Activated T-helper 1 cell treated with anti-CD3 and anti-CD28 coated beads, Interleukin-12 subunit alpha, Interleukin-12 subunit beta, Interleukin-2, Interleukin-4 antibody, amounts not matched to agents 30 ng/mL and 10 ng/mL and 1 ng/mL, durations not matched to agents 14 hours and 24 hours and 36 hours (primary cell): Measurements from ENCODE around the gene DOLPP1. TPM values are rescaled to one million over a fixed set of nuclear protein-coding genes. Genes with fewer than 3 reads are reported as not detected.
"Not testable (repeated sequence)": the region's sequence is repeated elsewhere in the genome, so short reads cannot be mapped to it uniquely, and the experiment has no call there.

Source experiments
- DNase-seq: peaks from one replicate; pipeline ENCODE4 v3.0.0; 2021; ENCODE audit warnings: low spot score
- H3K27ac Mint-ChIP-seq: one replicate; pipeline ENCODE4 v1.8.0; 2021; ENCODE audit warnings: mild to moderate bottlenecking, mixed read lengths
- H3K27me3 Mint-ChIP-seq: one replicate; pipeline ENCODE4 v1.8.0; 2022; ENCODE audit warnings: mild to moderate bottlenecking, moderate library complexity, mixed read lengths; ENCODE audit not compliant: insufficient read depth
- H3K36me3 Mint-ChIP-seq: one replicate; pipeline ENCODE4 v1.8.0; 2021; ENCODE audit warnings: low read depth, mixed read lengths
- H3K4me1 Mint-ChIP-seq: one replicate; pipeline ENCODE4 v1.8.0; 2021; ENCODE audit warnings: low read depth, mixed read lengths
- H3K4me3 Mint-ChIP-seq: one replicate; pipeline ENCODE4 v1.8.0; 2021; ENCODE audit warnings: mild to moderate bottlenecking, moderate library complexity, mixed read lengths
- H3K9me3 Mint-ChIP-seq: one replicate; pipeline ENCODE4 v1.8.0; 2021; ENCODE audit warnings: mixed read lengths
- intact Hi-C: fragments of 100-400 bp; cut with micrococcal nuclease; formaldehyde crosslinking; loops from one replicate; pipeline ENCODE4 v1.15.1; 2024
- total RNA-seq: library from RNA; stranded (reverse); gene quantifications from 2 replicates; pipeline ENCODE4 v1.2.3, GENCODE V29; 2022

DOLPP1 gene
- total RNA-seq, 1 donor from 2014 or later: 28.4 TPM

DNA sequence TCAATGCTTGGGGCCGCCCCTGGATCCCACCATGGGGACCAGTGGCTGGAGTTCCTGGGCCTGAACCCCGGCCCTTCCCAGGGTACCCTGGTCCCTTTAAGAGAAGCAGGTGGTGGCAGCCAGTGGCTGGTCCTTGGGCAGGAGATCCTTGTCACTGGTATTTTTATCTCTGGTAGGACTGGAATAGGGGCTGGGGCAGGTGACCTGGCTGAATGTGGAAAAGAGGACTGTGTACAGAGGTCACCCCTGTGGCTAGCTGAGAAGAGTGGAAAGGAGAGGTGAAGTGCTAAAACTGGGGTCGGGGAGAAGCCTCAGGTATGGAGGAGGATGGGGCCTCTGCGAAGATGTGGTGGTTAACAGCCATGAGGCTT is 22.7 kb downstream of the DOLPP1 start:
- H3K9me3 Mint-ChIP-seq: no peaks in the 10 kb centered on the region
- no peak overlapping the region for H3K27ac Mint-ChIP-seq
- DNase-seq: no peak
- intact Hi-C loops: no loop called here
- no peak overlapping the region for H3K4me3 Mint-ChIP-seq
- no peaks in the 10 kb centered on the region for H3K36me3 Mint-ChIP-seq
- H3K27me3 Mint-ChIP-seq: no peaks in the 10 kb centered on the region
- peaks cover 4% of the 10 kb centered on the region for H3K4me1 Mint-ChIP-seq

DNA sequence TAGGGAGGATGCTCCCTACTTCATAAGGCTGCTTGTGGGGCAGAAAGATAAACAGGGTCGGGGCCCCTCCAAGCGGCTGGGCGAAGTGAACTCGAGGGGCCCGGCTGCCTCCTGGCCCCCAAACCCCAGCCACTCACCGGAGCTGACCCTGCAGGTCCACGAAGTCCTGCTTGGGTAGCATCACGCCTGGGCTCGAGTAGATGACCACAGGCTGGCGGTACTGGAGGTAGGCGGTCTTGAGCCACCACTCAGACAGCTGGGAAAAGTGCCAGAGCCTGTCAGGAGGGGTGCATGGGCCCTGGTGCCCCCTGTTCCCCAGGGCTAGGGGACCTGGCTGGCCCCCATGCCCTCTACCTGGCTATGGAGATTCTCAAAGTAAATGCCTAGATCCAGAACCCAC is 23.1 kb downstream of the DOLPP1 start:
- H3K36me3 Mint-ChIP-seq: no peaks in the 10 kb centered on the region
- no peaks in the 10 kb centered on the region for H3K27me3 Mint-ChIP-seq
- H3K27ac Mint-ChIP-seq: no peak overlapping the region
- DNase-seq: no peak
- H3K9me3 Mint-ChIP-seq: no peaks in the 10 kb centered on the region
- H3K4me3 Mint-ChIP-seq: no peak overlapping the region
- intact Hi-C loops: no loop called here
- peaks cover 9% of the 10 kb centered on the region for H3K4me1 Mint-ChIP-seq

DNA sequence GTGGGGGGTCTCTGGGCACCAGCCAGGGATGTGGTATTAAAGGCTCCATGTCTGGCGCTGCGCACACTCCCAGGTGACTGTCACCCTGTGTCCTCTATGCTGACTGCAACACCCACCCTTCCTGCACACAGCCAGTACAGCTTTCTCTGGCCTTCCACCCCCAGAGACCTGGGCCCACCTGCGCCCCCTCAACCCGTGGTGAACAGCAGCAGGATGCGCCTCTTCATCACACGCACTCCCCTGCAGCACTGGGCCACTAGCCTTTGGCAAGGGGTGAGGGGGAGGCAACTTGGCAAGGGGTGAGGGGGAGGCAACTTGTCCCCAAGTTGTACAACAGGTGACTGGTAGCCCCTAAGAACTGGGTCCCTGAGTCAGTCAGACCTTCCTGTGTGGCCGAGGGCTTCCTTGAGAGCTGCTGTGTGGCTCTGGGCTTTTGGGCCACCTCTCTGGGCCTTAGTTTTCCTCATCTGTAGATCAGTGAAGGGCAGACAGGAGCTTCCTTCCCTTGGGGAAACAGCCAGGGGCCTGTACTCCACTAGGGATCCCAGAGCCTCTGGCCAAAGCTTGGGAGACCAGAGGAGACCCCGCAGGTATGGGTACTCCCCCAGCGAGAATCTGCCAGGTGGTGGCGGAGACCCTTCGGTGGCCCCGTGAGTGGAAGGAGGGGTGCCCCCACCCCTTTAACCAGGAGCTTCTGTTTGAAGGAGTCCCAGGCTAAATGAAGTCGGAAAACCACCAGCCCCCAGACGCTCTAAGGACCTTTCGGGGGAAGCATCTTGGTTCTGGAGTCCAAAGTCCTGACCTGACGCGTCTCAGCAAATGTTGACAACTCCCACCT is 25.2 kb downstream of the DOLPP1 start:
- Mint-ChIP-seq H3K4me3 (no peak overlapping the region), H3K27me3 (no peaks in the 10 kb centered on the region), H3K4me1 (peaks cover 16% of the 10 kb centered on the region), H3K9me3 (no peaks in the 10 kb centered on the region), H3K27ac (no peak overlapping the region), H3K36me3 (no peaks in the 10 kb centered on the region)
- intact Hi-C loops: no loop called here
- no peak for DNase-seq

- no peaks in the 10 kb centered on the region for H3K27me3 Mint-ChIP-seq
- no peak overlapping the region for H3K27ac Mint-ChIP-seq
- H3K36me3 Mint-ChIP-seq: peaks cover 4% of the 10 kb centered on the region
- H3K9me3 Mint-ChIP-seq: no peaks in the 10 kb centered on the region
- intact Hi-C loops: no loop called here
- no peak overlapping the region for H3K4me3 Mint-ChIP-seq
- DNase-seq: no peak
- peaks cover 22% of the 10 kb centered on the region for H3K4me1 Mint-ChIP-seq
Measured at GRCh38 chr9:129107651-129108050, 26.7 kb downstream of the DOLPP1 start.

DNA sequence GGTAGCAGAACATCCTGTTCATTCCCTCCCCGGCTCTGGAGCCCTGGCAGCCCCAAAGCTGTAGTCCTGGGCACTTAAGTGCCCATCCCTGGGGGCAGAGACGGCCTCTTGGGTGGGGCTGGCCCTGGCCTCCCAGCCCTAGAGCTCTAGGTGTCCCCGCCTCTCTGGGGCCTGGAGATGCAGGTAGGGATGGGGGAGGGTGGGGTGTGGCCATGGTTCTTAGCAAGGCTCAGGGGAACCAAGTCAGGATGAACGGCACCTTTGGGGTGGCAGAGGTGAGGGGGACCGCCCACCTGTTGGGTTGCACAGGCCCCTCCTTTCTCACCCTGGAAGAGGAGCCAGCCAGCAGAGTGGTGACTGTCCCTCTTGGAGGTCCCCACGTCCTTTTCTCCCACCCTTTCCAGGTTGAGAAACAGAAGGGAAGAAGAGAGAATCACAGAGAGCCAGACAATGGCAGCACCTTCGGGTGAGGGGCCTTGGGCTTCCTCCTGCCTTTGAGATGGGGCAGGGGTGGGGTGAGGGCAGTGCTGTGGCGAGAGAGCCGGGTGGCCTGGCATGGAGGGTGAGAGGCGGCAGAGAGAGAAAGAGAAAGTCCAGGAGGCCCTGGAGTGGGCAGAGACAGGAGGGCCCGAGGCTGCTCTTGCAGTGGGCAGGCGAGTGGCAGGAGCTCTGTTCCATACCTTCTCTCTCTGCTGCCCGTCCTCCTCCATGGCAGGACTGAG is 27.3 kb downstream of the DOLPP1 start:
- no peak for DNase-seq
- Mint-ChIP-seq H3K9me3 (no peaks in the 10 kb centered on the region), H3K27ac (no peak overlapping the region), H3K27me3 (no peaks in the 10 kb centered on the region), H3K36me3 (peaks cover 4% of the 10 kb centered on the region), H3K4me1 (peaks cover 22% of the 10 kb centered on the region), H3K4me3 (peak overlapping the region; percentile 84)
- intact Hi-C loops: no loop called here

- H3K4me3 Mint-ChIP-seq: peak overlapping the region; percentile 84
- DNase-seq: no peak
- H3K27ac Mint-ChIP-seq: no peak overlapping the region
- peaks cover 22% of the 10 kb centered on the region for H3K4me1 Mint-ChIP-seq
- no peaks in the 10 kb centered on the region for H3K27me3 Mint-ChIP-seq
- H3K9me3 Mint-ChIP-seq: no peaks in the 10 kb centered on the region
- peaks cover 4% of the 10 kb centered on the region for H3K36me3 Mint-ChIP-seq
- intact Hi-C loops: no loop called here
Measured at GRCh38 chr9:129108805-129109536, 28.1 kb downstream of the DOLPP1 start.

DNA sequence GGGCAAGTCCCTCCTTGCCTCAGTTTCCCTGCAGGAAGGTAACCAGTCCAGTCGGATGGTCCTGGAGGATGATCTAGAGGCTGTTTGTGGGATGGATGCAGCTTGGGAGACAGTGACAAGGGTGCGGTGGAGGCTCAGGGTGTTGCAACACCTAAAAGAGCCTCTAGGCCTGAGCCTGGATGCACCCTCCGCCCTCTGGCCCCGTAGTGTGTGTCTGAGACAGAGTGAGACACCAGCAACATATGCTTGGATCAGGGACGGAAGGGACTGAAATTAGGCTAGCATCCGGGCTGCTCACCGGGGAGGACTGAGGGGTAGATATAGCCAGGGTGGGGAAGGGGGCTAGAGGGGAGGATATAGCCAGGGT is 28.6 kb downstream of the DOLPP1 start:
- intact Hi-C loops: no loop called here
- Mint-ChIP-seq H3K27me3 (no peaks in the 10 kb centered on the region), H3K9me3 (no peaks in the 10 kb centered on the region), H3K36me3 (peaks cover 4% of the 10 kb centered on the region), H3K27ac (peak overlapping the region; percentile 73), H3K4me1 (peaks cover 26% of the 10 kb centered on the region), H3K4me3 (peak overlapping the region; percentile 84)
- no peak for DNase-seq

DNA sequence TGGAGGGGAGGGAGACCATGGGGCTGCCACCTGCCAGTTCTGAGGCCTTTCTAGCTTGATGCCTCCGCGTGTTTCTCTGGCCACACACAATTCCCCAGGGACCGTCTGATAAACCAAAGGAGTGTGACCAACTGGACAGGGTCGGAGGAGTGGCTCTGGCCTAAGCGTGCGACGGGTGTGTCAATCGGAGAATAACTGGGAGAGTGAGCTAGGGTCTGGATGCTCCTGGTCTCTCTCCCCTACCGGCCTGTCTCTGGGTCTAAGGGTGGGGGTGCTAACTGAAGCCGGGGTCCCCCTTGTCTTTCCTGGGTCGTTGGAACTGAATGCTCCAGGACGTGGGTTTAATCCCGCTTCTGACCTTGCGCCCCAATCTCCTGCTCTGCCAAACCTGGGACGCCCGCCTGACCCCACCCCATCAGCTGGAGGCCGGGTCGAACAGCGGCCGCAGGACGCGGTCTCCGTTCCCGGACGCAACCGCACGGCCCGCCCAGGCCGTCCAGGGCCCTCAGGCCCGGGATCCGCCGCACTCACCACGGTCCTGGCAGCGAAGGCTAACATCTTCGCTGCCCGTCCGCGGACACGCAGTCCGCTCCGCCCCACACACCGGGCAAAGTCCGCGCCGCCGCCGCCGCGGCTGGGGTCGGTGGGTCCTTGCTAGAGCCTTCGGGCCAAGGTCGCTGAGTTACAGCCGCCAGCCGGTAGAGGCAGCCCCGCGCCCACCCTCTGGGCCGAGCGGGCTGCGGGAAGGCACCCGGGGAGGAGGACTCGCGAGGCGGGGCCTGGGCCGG is 29.2 kb downstream of the DOLPP1 start:
- peaks cover 4% of the 10 kb centered on the region for H3K36me3 Mint-ChIP-seq
- peak overlapping the region; percentile 72 for H3K4me3 Mint-ChIP-seq
- intact Hi-C loops: loop anchor here (1.0 to 2.0 kb wide), 8 partner anchors 29 to 654 kb away; partner anchors contain the start of genes DOLK, DOLPP1, IER5L and MIGA2
- DNase-seq: peak; percentile 2
- H3K27ac Mint-ChIP-seq: no peak overlapping the region
- H3K27me3 Mint-ChIP-seq: no peaks in the 10 kb centered on the region
- peaks cover 32% of the 10 kb centered on the region for H3K4me1 Mint-ChIP-seq
- H3K9me3 Mint-ChIP-seq: no peaks in the 10 kb centered on the region

- intact Hi-C loops: loop anchor here (1.0 to 2.0 kb wide), 11 partner anchors 20 to 655 kb away; partner anchors contain the start of genes DOLK, DOLPP1, IER5L and MIGA2
- Mint-ChIP-seq H3K4me1 (peaks cover 36% of the 10 kb centered on the region), H3K4me3 (peak within 1 kb of the TSS; percentile 96), H3K9me3 (no peaks in the 10 kb centered on the region), H3K27ac (peak within 1 kb of the TSS; percentile 94), H3K27me3 (no peaks in the 10 kb centered on the region), H3K36me3 (peaks cover 4% of the 10 kb centered on the region)
- peak; percentile 89 for DNase-seq
Measured at GRCh38 chr9:129110740-129111527, 30.0 kb downstream of the DOLPP1 start, which contains the start of the genes CRAT and PTPA. TSS of gene CRAT (minus strand) at chr9:129110793. CDS start at chr9:129110509, 284 bp downstream. TSS of gene PTPA (plus strand) at chr9:129111415. CDS start at chr9:129111601, 186 bp downstream.

DNA sequence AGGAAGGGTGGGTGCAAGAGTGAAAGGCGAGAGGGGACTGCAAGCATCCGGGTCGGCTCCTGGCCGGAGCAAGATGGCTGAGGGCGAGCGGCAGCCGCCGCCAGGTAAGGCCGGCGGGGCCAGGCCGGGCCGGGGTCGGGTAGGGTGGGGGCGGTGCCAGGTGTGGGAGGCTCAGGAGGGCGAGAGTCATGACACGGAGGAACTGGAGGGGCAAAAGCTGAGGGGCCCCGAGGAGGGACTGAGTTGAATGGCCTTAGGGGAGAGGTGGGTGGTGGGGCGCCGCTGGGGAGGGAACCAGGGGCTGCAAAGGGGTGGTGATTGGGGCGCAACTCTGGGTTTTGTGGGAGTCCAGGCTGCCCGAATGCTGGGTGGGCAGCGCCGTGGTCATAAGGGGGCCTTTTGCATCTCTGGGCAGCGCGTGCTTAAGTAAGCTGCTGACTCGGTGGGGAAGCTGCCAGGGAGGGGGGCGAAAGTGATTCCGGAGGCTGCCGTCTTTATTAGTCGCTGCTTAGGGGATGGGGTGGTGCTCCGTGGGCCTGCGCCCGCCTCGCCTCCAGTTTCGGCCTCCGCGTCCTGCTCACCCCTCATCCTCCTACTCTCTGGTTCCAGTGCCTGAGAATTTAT is 30.7 kb downstream of the DOLPP1 start:
- Mint-ChIP-seq H3K4me3 (peak overlapping the region; percentile 96), H3K36me3 (peaks cover 4% of the 10 kb centered on the region), H3K27ac (peak overlapping the region; percentile 93), H3K4me1 (peaks cover 36% of the 10 kb centered on the region), H3K27me3 (no peaks in the 10 kb centered on the region), H3K9me3 (no peaks in the 10 kb centered on the region)
- no peak for DNase-seq
- intact Hi-C loops: loop anchor here (1.0 to 2.0 kb wide), 4 partner anchors 20 to 559 kb away; partner anchors contain the start of genes SPOUT1 and SPTAN1

DNA sequence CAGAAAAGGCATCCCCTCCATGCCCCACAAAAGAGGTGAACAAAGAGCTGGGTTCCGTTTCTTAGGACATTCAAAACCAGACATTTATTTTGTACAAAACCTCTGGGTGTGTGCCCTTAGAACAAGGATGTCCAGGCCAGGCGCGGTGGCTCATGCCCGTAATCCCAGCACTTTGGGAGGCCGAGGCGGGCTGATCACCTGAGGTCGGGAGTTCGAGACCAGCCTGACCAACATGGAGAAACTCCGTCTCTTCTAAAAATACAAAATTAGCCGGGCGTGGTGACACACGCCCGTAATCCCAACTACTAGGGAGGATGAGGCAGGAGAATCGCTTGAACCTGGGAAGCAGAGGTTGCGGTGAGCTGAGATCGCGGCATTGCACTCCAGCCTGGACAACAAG is 31.6 kb downstream of the DOLPP1 start:
- DNase-seq, intact Hi-C loops, H3K36me3 Mint-ChIP-seq, H3K27me3 Mint-ChIP-seq, H3K9me3 Mint-ChIP-seq: not testable (repeated sequence)
- Mint-ChIP-seq H3K4me1 (peaks cover 36% of the 10 kb centered on the region), H3K27ac (peak overlapping the region; percentile 93), H3K4me3 (peak overlapping the region; percentile 96)
